Urinary bladder (tissue), 4 donors: ENCODE measurements around the gene APOL6. TPM values are rescaled to one million over a fixed set of nuclear protein-coding genes. Genes with fewer than 3 reads are reported as not detected.
A peak's percentile ranks its signal among the peaks of the same experiment; 100 is the strongest.

Experiments
- DNase-seq: peaks from one replicate; pipeline ENCODE4 v3.0.0-alpha.2; 2015; ENCODE audit errors: extremely low spot score
- H3K27ac ChIP-seq: one replicate; pipeline ENCODE4 v1.5.1; 2013; ENCODE audit warnings: low read depth, mild to moderate bottlenecking, moderate library complexity
- H3K36me3 ChIP-seq: one replicate; pipeline ENCODE4 v1.6.1; 2013; ENCODE audit warnings: mild to moderate bottlenecking, moderate library complexity; ENCODE audit not compliant: insufficient read depth
- H3K4me1 ChIP-seq: one replicate; pipeline ENCODE4 v1.6.1; 2013; ENCODE audit warnings: mild to moderate bottlenecking, moderate library complexity; ENCODE audit not compliant: insufficient read depth
- H3K4me3 ChIP-seq: one replicate; pipeline ENCODE4 v1.5.1; 2013; ENCODE audit warnings: low read depth, low read length
- WGBS: extraction: QIAGEN DNeasy Blood & Tissue Kit; methylation state at CpG from one replicate; pipeline ENCODE4 v1.1.7; 2013; 5-methylcytosine and 5-hydroxymethylcytosine counted together
- polyA plus RNA-seq: library from polyadenylated mRNA; stranded (reverse); fragments of 200-250 nt; gene quantifications from one replicate; pipeline ENCODE4 v1.2.3, GENCODE V29; 2013
- total RNA-seq: library from RNA; depleted of rRNA; stranded (reverse); fragments of >200 nt; gene quantifications from one replicate; pipeline ENCODE4 v1.2.3, GENCODE V29; 2014
- donor health status: healthy with polysubstance abuse.
- donor health status: healthy.

Gene APOL6
- total and polyA plus RNA-seq, 2 donors = 7.0 to 23.6 TPM

DNA sequence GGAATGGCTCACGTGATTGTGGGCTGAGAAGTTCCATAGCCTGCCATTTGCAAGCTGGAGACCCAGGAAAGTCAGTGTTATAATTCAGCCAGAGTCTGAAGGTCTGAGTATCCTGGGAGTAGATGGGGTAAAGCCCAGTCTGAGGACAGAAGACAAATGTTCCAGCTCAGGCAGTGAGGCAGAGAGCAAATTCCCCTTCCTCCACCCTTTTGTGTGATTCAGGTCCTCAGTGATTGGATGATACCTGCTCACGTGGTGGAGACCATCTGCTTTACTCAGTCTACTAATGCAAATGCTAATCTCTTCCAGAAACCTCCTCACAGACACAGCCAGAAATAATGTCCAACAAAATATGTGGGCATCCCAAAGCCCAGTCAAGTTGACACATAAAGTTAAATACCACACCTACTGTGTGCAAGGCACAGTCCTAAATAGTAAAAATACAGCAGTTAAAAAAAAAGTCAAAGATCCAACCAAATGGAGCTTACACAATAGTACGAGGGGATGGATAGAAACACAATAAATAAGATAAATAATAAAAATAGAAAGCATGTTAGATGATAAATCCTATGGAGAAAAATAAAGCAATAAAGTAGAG, 13.2 kb upstream of the APOL6 start:
- Histone ChIP-seq H3K4me1 (no peaks in the 10 kb centered on the region), H3K27ac (no peak overlapping the region), H3K36me3 (no peaks in the 10 kb centered on the region), H3K4me3 (no peak overlapping the region)
- 71% methylated on average over 3 of the region's 3 CpGs for WGBS
- DNase-seq = no peak

DNA sequence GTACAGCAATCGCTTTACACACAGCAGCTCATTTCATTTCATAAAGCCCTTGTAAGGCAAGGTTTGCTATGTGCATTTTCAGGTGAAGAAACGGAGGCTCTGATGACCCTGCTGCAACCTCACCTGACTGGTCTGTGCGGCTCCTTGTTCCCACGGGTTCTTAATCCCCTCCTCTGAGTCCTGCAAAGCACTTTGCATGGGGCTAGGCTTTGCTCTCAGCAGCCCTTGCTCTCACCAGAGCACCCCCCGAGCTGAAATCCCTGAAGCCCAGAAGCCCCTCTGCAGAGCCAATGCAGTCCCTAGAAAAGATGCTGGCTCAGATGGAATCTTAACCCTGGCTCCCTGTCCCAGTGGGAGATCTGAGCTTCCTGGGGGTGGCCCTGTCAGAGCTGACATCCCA, 11.0 kb upstream of the APOL6 start:
- Histone ChIP-seq H3K4me1 (peaks cover 1% of the 10 kb centered on the region), H3K36me3 (no peaks in the 10 kb centered on the region), H3K4me3 (no peak overlapping the region), H3K27ac (peak overlapping the region; percentile 14)
- no peak for DNase-seq
- 71% methylated on average over 5 of the region's 5 CpGs for WGBS

DNA sequence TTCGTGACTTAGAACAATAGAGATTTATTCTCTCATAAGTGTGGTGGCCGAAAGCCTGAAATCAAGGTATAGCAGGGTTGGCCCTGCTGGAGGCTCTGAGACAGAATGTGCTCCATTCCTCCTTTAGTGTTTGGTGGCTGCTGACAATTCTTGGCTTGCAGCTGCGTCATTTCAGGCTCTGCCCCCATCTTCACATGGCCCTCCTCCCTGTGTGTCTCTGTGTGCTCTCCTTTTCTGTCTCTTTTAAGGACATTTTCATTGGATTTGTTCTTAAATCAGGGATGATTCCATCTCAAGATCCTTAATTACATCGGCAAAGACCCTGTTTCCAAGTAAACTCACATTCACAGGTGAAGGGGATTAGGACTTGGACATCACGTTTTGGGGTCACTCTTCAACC, 10.2 kb upstream of the APOL6 start:
- Histone ChIP-seq H3K27ac (peak overlapping the region; percentile 78), H3K4me1 (peaks cover 1% of the 10 kb centered on the region), H3K36me3 (no peaks in the 10 kb centered on the region), H3K4me3 (no peak overlapping the region)
- WGBS = 44% methylated on average over 5 of the region's 5 CpGs
- DNase-seq = no peak

DNA sequence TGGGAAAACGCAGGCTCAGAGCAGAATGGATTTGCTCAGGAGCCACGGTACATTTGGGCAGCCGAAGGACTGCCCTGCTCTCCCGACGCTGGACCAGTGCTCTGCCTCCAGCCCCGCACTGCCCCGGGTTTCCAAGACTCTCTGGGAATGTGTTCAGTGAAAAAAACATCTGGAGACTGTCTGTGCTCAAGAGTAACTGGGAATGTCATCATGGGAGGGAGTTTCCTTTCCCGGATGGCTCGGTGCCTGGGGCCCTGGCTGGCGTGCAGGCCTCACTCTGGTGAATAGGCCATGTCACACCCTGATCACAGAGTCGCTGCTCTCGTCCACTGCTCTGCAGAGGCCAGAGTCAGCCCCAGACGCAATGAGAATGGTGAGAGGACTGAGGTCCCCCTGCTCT, 9.8 kb upstream of the APOL6 start:
- peak; percentile 53 for DNase-seq
- Histone ChIP-seq H3K4me1 (peaks cover 1% of the 10 kb centered on the region), H3K4me3 (no peak overlapping the region), H3K36me3 (no peaks in the 10 kb centered on the region), H3K27ac (peak overlapping the region; percentile 86)
- WGBS = 16% methylated on average over 13 of the region's 13 CpGs

DNA sequence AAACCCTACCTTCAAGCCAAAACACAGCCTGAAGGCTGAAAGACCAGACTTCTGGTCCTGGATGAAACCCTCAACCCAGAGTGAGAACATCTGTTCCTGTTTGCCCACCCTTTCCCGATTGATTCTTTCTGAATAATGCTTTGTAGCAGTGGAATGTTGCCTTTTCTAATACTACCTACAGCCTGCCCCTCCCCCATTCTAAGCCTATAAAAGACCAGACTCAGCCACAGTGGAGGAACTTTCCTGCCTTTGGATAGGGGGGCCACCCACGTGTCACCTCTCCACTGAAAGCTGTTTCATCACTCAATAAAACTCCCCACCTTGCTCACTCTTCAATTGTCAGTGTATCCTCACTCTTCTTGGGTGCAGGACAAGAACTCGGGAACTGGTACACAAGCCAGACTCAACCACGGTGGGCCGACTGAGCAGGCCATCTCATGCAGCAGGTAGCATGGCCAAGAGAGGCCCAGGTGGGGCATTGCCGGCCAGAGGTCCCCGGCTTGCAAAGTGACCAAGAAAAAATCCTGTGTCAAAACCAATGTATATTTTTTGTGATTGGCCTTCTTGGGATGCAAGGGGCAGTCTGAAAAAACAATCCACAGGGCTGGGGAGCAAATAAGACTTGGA, 6.6 kb upstream of the APOL6 start:
- DNase-seq = no peak
- Histone ChIP-seq H3K4me3 (no peak overlapping the region), H3K36me3 (no peaks in the 10 kb centered on the region), H3K27ac (no peak overlapping the region), H3K4me1 (peaks cover 1% of the 10 kb centered on the region)
- 83% methylated on average over 7 of the region's 7 CpGs for WGBS

DNA sequence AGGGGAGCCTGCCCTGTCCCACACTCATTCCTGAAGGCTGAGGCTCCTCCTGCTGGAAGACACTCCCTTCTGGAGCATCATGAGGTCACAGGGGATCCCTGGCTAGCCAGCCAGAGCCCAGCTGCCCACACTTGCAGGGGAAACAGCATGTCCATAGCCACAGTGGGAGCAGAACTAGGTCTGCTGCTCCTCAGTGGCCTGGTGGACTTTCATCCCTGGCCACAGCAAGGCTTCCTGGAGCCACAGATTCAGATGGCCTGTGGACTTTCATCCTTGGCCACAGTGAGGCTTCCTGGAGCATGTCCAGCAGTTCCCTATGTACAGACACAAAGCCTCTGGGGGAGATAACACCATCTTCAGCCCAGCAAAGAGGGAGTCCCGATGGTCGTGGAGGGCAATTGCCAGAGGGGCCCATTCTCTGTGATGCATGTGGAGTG, 5.9 kb upstream of the APOL6 start:
- DNase-seq = no peak
- Histone ChIP-seq H3K4me3 (no peak overlapping the region), H3K4me1 (peaks cover 1% of the 10 kb centered on the region), H3K36me3 (no peaks in the 10 kb centered on the region), H3K27ac (no peak overlapping the region)
- WGBS = 54% methylated on average over 2 of the region's 2 CpGs

DNA sequence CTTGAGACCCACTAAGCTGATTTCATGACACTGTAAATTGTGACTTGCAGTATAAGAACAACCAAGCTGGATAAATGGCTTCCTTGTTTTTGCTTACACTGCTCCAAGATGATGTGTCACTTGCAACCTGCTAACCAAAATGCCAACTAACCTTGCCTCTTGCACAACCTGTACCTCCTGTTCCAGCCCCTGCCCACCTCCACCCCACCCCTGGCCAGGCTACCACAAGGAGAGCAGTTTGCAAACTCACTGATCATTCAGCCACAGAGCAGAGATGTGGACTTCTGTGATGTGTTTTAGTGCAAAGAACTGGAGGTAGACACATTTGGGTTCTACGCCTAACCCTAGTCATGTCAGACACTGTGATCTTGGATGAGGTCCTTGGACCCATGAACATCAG, 4.3 kb upstream of the APOL6 start:
- 98% methylated on average over 1 of the region's 1 CpG for WGBS
- no peak overlapping the region for H3K4me3 ChIP-seq
- H3K36me3 ChIP-seq = no peaks in the 10 kb centered on the region
- no peak overlapping the region for H3K27ac ChIP-seq
- no peak for DNase-seq
- peaks cover 1% of the 10 kb centered on the region for H3K4me1 ChIP-seq

DNA sequence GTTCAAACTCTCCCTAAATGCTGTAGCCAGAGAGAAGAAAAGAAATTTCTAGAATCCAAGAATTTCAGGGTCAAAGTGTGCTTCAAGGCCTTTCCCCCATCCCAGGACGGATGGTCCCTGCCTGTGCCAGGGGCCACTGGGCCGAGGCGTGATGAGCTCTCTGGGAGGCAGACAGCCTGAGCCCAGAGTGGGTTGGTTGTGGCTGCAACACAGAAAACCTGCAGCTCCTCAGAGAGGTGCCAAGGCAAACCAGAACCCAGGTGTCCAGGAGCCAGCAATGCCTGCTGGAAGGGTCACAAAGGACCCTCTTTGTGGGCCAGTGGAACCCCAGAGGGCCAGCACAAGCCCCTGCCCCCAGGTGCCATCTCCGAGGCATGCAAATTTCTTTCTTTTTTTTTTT, 2.6 kb upstream of the APOL6 start:
- no peak overlapping the region for H3K27ac ChIP-seq
- H3K4me1 ChIP-seq = peaks cover 1% of the 10 kb centered on the region
- H3K4me3 ChIP-seq = no peak overlapping the region
- WGBS = 96% methylated on average over 4 of the region's 4 CpGs
- H3K36me3 ChIP-seq = no peaks in the 10 kb centered on the region
- no peak for DNase-seq

DNA sequence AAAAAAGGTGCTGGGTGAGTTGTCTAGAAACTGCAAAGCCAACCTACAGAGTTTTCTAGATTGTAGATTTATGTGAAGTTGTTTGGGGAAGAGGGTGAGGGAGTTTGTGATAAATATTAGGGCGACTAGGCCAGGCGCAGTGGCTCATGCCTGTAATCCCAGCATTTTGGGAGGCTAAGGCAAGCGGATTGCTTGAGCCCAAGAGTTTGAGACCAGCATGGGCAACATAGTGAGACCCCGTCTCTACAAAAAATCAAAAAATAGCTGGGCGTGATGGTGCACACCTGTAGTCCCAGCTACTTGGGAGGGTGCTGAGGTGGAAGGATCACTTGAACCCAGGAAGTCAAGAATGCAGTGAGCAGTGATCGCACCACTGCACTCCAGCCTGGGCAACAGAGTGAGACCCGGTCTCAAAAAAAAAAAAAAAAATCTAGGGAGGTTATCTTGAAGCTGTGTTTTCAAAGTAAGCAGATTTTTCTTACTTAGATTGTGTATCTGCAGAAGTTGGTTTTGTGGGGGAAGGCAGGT, 844 bp downstream of the APOL6 start:
- no peak for DNase-seq
- 62% methylated on average over 7 of the region's 7 CpGs for WGBS
- no peaks in the 10 kb centered on the region for H3K36me3 ChIP-seq
- H3K27ac ChIP-seq = peak overlapping the region; percentile 98
- H3K4me1 ChIP-seq = no peaks in the 10 kb centered on the region
- H3K4me3 ChIP-seq = peak overlapping the region; percentile 80

DNA sequence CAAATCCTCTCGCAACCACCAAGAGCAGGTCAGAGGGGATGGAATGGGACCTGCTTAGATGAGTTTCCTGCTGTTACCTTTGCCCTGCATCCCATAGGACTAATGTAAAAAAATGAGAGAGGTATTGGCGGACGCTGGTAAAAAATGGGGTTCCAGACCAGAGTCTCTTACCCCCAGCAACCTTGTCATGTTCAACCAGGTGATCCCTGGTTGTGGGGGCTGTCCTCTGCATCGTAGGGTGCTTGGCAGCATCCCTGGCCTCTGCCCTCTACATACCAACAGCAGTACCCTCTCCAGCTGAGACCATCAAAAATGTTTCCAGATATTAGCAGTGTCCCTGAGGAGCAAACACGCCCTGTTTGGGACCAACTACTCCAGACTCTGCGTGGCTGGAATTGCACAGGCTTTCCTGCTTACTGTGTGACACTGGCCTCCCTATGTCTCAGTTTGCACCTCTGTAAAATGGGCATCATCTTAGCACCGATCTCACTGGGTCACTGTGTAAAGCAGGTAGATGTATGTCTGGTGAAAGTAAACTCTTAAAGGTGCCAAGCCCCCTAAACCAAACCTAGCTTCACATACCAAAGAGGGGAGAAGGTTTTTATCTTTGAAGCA, 1.5 kb downstream of the APOL6 start:
- Histone ChIP-seq H3K4me3 (peak overlapping the region; percentile 80), H3K27ac (no peak overlapping the region), H3K4me1 (no peaks in the 10 kb centered on the region), H3K36me3 (no peaks in the 10 kb centered on the region)
- DNase-seq = no peak
- 83% methylated on average over 7 of the region's 7 CpGs for WGBS

DNA sequence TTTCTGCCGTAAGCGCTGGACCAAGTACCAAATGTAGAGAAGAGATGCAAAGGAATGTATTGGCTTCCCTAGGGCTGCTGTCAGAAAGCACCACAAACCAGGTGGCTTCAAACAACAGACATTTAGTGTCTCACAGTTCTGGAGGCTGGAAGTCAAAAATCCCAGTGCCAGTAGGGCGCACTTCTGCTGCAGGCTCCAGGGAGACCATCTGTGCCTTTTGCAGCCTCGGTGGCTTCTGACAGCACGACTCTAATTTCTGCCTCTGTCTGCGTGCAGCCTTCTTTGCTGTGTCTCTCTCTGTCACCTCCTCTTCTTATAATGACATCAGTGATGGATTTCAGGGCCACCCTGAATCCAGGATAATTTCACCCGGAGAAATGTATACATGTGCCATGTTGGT, 2.8 kb downstream of the APOL6 start:
- WGBS = 91% methylated on average over 7 of the region's 7 CpGs
- no peaks in the 10 kb centered on the region for H3K4me1 ChIP-seq
- H3K36me3 ChIP-seq = no peaks in the 10 kb centered on the region
- no peak overlapping the region for H3K4me3 ChIP-seq
- no peak overlapping the region for H3K27ac ChIP-seq
- no peak for DNase-seq

DNA sequence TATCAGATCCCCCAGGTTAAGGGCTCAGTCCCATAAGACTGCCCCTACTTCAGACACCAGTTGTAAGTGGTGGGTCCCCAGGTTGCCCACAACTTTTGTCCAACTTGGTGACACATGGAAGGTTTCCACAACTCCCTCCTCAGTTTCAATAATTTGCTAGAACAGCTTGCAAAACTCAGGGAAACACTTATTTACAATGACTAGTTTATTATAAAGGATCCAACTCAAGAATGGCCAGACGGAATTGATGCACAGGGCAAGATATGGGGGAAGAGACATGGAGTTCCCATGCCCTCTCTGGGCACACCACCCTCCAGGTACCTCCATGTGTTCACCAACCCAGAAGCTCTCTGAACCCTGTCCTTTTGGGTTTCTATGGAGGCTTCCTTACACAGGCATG, 5.6 kb downstream of the APOL6 start:
- no peak for DNase-seq

DNA sequence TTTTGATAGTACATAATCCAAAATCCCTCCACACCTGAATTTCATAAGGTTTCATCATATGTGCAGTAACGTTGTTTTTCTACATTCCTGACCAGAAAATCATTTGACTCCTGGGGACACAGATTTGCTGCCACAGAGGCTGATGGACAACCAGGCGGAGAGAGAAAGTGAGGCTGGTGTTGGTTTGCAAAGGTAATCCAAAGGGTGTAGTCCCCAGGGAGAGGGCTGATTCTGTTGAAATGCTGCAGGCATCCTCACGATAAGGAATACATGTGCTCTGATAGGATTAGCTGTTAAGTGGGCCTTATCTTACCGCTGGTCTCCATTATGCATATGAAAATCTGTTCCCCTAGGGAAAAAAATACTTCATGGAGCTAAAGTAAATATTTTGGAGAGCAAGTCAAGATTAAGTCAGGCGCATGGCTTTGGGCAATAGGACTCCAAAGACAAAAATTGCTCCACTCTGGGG, 8.1 kb downstream of the APOL6 start:
- 55% methylated on average over 5 of the region's 5 CpGs for WGBS
- H3K4me1 ChIP-seq = no peaks in the 10 kb centered on the region
- no peak for DNase-seq
- H3K36me3 ChIP-seq = peaks cover 2% of the 10 kb centered on the region
- no peak overlapping the region for H3K27ac ChIP-seq
- no peak overlapping the region for H3K4me3 ChIP-seq

More for the DNA sequence above, 5.6 kb downstream of the APOL6 start:
- H3K4me1 ChIP-seq = no peaks in the 10 kb centered on the region
- 72% methylated on average over 1 of the region's 1 CpG for WGBS
- H3K27ac ChIP-seq = no peak overlapping the region
- peaks cover 2% of the 10 kb centered on the region for H3K36me3 ChIP-seq
- no peak overlapping the region for H3K4me3 ChIP-seq
